Astrocyte (in vitro differentiated cells and primary cell): ENCODE results near the gene BMP4. TPM values are rescaled to one million over a fixed set of nuclear protein-coding genes. Genes with fewer than 3 reads are reported as not detected.

Experiments
- DNase-seq: peaks from one replicate; pipeline ENCODE4 v3.0.0-alpha.2; 2010; ENCODE audit warnings: low read depth
- FAIRE-seq: peaks from 2 replicates; lab custom pipeline; 2011; peaks lifted over from hg19 to GRCh38; lab: Jason Lieb, UNC
- H2AFZ ChIP-seq: 2 replicates; pipeline ENCODE4 v1.6.0; 2012; ENCODE audit warnings: low read depth, low read length, inconsistent platforms
- H3K27ac ChIP-seq: 2 replicates; pipeline ENCODE4 v1.5.1; 2011; ENCODE audit warnings: low read depth, low read length, inconsistent platforms
- H3K27me3 ChIP-seq: 2 replicates; pipeline ENCODE4 v1.6.0; 2011; ENCODE audit warnings: low read length, inconsistent platforms; ENCODE audit not compliant: insufficient read depth
- H3K36me3 ChIP-seq: 2 replicates; pipeline ENCODE4 v1.5.1; 2011; ENCODE audit warnings: low read length, inconsistent platforms; ENCODE audit not compliant: insufficient read depth
- H3K4me1 ChIP-seq: 2 replicates; pipeline ENCODE4 v1.5.1; 2011; ENCODE audit warnings: low read length, inconsistent platforms; ENCODE audit not compliant: insufficient read depth
- H3K4me2 ChIP-seq: 2 replicates; pipeline ENCODE4 v1.6.0; 2012; ENCODE audit warnings: low read length, inconsistent platforms
- H3K4me3 ChIP-seq: 2 replicates; pipeline ENCODE4 v1.5.1; 2011; ENCODE audit warnings: low read depth, mild to moderate bottlenecking, low read length, inconsistent platforms; ENCODE audit not compliant: insufficient read depth
- H3K79me2 ChIP-seq: 2 replicates; pipeline ENCODE4 v1.6.0; 2012; ENCODE audit warnings: mild to moderate bottlenecking, low read length, inconsistent platforms; ENCODE audit not compliant: insufficient read depth
- H3K9ac ChIP-seq: 2 replicates; pipeline ENCODE4 v1.6.0; 2012; ENCODE audit warnings: mild to moderate bottlenecking, low read length, inconsistent platforms
- H3K9me3 ChIP-seq: 2 replicates; pipeline ENCODE4 v1.5.1; 2012; ENCODE audit warnings: low read depth, mild to moderate bottlenecking, low read length, inconsistent platforms; ENCODE audit not compliant: insufficient read depth
- H4K20me1 ChIP-seq: 2 replicates; pipeline ENCODE4 v1.6.0; 2012; ENCODE audit warnings: low read length, inconsistent platforms; ENCODE audit not compliant: insufficient read depth
- H3K27ac Mint-ChIP-seq: one replicate; pipeline ENCODE4 v1.8.0; 2021; ENCODE audit warnings: mild to moderate bottlenecking, mixed read lengths; ENCODE audit not compliant: unreplicated experiment
- H3K27me3 Mint-ChIP-seq: one replicate; pipeline ENCODE4 v1.8.0; 2021; ENCODE audit warnings: low read depth, mixed read lengths; ENCODE audit not compliant: unreplicated experiment
- H3K36me3 Mint-ChIP-seq: one replicate; pipeline ENCODE4 v1.8.0; 2021; ENCODE audit warnings: low read depth, mixed read lengths; ENCODE audit not compliant: unreplicated experiment
- H3K4me1 Mint-ChIP-seq: one replicate; pipeline ENCODE4 v1.8.0; 2021; ENCODE audit warnings: low read depth, mixed read lengths; ENCODE audit not compliant: unreplicated experiment
- H3K4me3 Mint-ChIP-seq: one replicate; pipeline ENCODE4 v1.8.0; 2021; ENCODE audit warnings: mild to moderate bottlenecking, moderate library complexity, mixed read lengths; ENCODE audit not compliant: unreplicated experiment
- H3K9me3 Mint-ChIP-seq: one replicate; pipeline ENCODE4 v1.8.0; 2021; ENCODE audit warnings: mild to moderate bottlenecking, mixed read lengths; ENCODE audit not compliant: unreplicated experiment
- EZH2 ChIP-seq: IDR thresholded peaks from 2 replicates; pipeline ENCODE4 v1.6.1; 2012; ENCODE audit warnings: mild to moderate bottlenecking, low read length, inconsistent platforms; ENCODE audit not compliant: insufficient read depth
- total RNA-seq: library from RNA; stranded (reverse); gene quantifications from 2 replicates; pipeline ENCODE4 v1.2.1, GENCODE V29; 2021
- TF ChIP-seq, protein P1 (sequence below): IDR thresholded peaks from 2 replicates; pipeline ENCODE4 v1.5.1; 2011; ENCODE audit warnings: low read depth, mild to moderate bottlenecking, inconsistent platforms, low read length, moderate library complexity; ENCODE audit not compliant: insufficient read depth

BMP4 gene
- total RNA-seq, 1 donor from 2014 or later: 27.2 TPM

DNA sequence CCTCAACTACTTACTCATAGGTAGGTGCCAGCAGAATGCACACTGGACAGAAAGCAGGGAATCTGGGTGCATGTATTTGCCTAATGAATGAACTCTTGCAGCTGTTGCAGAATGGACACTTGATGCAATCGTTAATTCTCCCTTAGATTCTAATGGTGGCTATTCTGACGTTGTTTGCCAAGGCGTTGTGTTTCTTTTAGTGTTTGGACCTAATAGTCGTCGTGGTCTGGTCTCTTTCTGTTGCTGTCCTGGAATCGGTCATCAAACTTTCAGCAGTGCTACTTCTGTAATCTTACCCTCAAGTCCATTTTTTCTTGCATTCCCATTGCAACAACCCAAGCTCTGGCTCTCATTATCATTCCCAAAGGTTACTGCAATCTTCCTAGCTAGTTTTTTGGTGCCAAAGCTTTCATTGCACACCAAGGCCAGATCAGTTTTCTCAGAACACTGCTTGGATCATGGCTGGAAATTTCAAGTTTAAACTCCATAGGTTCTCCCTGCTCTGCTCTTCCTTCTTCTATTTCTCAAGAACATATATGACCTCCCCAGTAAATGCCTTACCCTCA lies 31.3 kb downstream of the BMP4 start:
- Mint-ChIP-seq H3K27ac (no peak overlapping the region), H3K27me3 (peaks cover 3% of the 10 kb centered on the region), H3K4me1 (peaks cover 25% of the 10 kb centered on the region), H3K4me3 (no peak overlapping the region), H3K36me3 (no peaks in the 10 kb centered on the region), H3K9me3 (no peaks in the 10 kb centered on the region)
- no peak overlapping the region for H3K4me3 ChIP-seq
- no peaks in the 10 kb centered on the region for H3K9me3 ChIP-seq
- TF ChIP-seq, protein P1, sequence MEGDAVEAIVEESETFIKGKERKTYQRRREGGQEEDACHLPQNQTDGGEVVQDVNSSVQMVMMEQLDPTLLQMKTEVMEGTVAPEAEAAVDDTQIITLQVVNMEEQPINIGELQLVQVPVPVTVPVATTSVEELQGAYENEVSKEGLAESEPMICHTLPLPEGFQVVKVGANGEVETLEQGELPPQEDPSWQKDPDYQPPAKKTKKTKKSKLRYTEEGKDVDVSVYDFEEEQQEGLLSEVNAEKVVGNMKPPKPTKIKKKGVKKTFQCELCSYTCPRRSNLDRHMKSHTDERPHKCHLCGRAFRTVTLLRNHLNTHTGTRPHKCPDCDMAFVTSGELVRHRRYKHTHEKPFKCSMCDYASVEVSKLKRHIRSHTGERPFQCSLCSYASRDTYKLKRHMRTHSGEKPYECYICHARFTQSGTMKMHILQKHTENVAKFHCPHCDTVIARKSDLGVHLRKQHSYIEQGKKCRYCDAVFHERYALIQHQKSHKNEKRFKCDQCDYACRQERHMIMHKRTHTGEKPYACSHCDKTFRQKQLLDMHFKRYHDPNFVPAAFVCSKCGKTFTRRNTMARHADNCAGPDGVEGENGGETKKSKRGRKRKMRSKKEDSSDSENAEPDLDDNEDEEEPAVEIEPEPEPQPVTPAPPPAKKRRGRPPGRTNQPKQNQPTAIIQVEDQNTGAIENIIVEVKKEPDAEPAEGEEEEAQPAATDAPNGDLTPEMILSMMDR: no peak
- TF ChIP-seq EZH2: no peak
- no peaks in the 10 kb centered on the region for H3K79me2 ChIP-seq
- H2AFZ ChIP-seq: no peak overlapping the region
- no peak overlapping the region for H3K9ac ChIP-seq
- FAIRE-seq (no peak), DNase-seq (no peak)
- H4K20me1 ChIP-seq: no peaks in the 10 kb centered on the region
- H3K4me2 ChIP-seq: peak overlapping the region; percentile 40
- no peaks in the 10 kb centered on the region for H3K27me3 ChIP-seq
- no peak overlapping the region for H3K27ac ChIP-seq
- H3K36me3 ChIP-seq: no peaks in the 10 kb centered on the region
- peaks cover 17% of the 10 kb centered on the region for H3K4me1 ChIP-seq

DNA sequence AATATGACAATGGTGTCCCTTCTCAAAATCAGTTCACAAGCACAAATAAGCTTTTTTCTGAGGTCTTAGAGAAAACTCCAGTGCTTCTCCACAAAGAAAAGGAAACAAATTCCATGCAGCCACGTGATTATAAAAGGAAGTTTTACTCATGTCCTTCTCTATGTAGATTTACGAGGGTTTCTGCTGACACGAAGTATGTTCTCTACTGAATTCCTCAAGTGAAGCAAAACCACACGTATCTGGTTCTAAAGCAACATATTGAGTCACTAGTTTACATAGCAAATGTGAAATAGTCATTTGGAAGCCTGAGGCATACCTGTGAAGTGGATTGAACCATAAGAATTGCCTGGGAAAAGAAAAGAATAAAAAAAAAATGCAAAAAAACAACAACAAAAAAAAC lies 31.9 kb downstream of the BMP4 start:
- H2AFZ ChIP-seq: no peak overlapping the region
- FAIRE-seq (peak; percentile 73), DNase-seq (peak; percentile 96)
- H3K27ac Mint-ChIP-seq: no peak overlapping the region
- no peaks in the 10 kb centered on the region for H3K27me3 ChIP-seq
- TF ChIP-seq EZH2: no peak
- TF ChIP-seq, protein P1: no peak
- no peaks in the 10 kb centered on the region for H4K20me1 ChIP-seq
- H3K4me1 Mint-ChIP-seq: peaks cover 22% of the 10 kb centered on the region
- H3K4me3 ChIP-seq: no peak overlapping the region
- no peak overlapping the region for H3K27ac ChIP-seq
- H3K4me3 Mint-ChIP-seq: no peak overlapping the region
- H3K9me3 Mint-ChIP-seq: no peaks in the 10 kb centered on the region
- peak overlapping the region; percentile 40 for H3K4me2 ChIP-seq
- H3K9me3 ChIP-seq: no peaks in the 10 kb centered on the region
- peaks cover 3% of the 10 kb centered on the region for H3K27me3 Mint-ChIP-seq
- H3K9ac ChIP-seq: no peak overlapping the region
- peaks cover 17% of the 10 kb centered on the region for H3K4me1 ChIP-seq
- no peaks in the 10 kb centered on the region for H3K79me2 ChIP-seq
- H3K36me3 ChIP-seq: no peaks in the 10 kb centered on the region
- H3K36me3 Mint-ChIP-seq: no peaks in the 10 kb centered on the region

DNA sequence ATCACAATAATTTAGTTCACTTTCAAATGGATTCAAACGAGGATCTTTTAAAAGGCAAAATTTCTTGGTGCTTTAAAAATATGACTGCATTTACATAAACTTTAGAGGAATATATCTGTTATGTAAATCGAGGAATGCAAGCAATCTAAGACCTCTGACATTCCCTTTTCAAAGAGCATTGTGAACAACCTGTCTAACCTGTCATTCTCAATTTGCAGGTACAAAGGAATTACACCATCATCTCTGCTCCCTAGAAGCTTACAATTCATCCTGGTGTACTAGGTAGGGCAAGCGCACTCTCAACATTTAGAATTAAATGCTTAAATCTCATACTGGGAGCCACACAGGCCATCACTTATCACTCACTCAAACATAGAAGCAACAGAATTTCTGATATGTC lies 35.6 kb downstream of the BMP4 start:
- TF ChIP-seq, protein P1: no peak
- no peak for TF ChIP-seq EZH2

More for the DNA sequence above, 35.6 kb downstream of the BMP4 start:
- H3K79me2 ChIP-seq: no peaks in the 10 kb centered on the region
- H3K4me2 ChIP-seq: no peak overlapping the region
- peaks cover 12% of the 10 kb centered on the region for H3K4me1 Mint-ChIP-seq
- no peaks in the 10 kb centered on the region for H3K36me3 Mint-ChIP-seq
- no peaks in the 10 kb centered on the region for H3K9me3 Mint-ChIP-seq
- FAIRE-seq (no peak), DNase-seq (no peak)
- no peak overlapping the region for H2AFZ ChIP-seq
- no peaks in the 10 kb centered on the region for H3K9me3 ChIP-seq
- H3K9ac ChIP-seq: no peak overlapping the region
- H3K4me1 ChIP-seq: peaks cover 8% of the 10 kb centered on the region
- H3K27me3 Mint-ChIP-seq: peaks cover 3% of the 10 kb centered on the region
- no peaks in the 10 kb centered on the region for H3K27me3 ChIP-seq
- no peak overlapping the region for H3K4me3 ChIP-seq
- H3K27ac Mint-ChIP-seq: no peak overlapping the region
- H3K36me3 ChIP-seq: no peaks in the 10 kb centered on the region
- H3K27ac ChIP-seq: no peak overlapping the region
- no peak overlapping the region for H3K4me3 Mint-ChIP-seq
- no peaks in the 10 kb centered on the region for H4K20me1 ChIP-seq
